HuH-7 (cell line): ENCODE results near the gene ZNF799.
"Not testable (repeated sequence)": the region's sequence is repeated elsewhere in the genome, so short reads cannot be mapped to it uniquely, and the experiment has no call there.

Experiments used
- DNase-seq: peaks from one replicate; pipeline ENCODE4 v3.0.0; 2011; ENCODE audit warnings: low spot score

Gene ZNF799

DNA sequence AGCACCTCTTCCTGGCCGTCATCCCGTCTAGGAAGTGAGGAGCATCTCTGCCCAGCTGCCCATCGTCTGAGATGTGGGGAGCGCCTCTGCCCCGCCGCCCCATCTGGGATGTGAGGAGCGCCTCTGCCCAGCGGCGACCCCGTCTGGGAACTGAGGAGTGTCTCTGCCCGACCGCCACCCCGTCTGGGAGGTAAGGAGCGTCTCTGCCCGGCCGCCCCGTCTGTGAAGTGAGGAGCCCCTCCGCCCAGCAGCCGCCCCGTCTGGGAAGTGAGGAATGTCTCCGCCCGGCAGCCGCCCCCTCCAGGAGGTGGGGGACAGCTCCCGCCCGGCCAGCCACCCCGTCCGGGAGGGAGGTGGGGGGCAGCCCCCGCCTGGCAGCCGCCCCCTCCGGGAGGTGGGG is 38.8 kb downstream of the ZNF799 start:
- DNase-seq = not testable (repeated sequence)

GRCh38 chr19:12353375-12353774 is 47.7 kb downstream of the ZNF799 start:
- no peak for DNase-seq

- no peak for DNase-seq
Observed at GRCh38 chr19:12350890-12351197, 50.2 kb downstream of the ZNF799 start.

DNA sequence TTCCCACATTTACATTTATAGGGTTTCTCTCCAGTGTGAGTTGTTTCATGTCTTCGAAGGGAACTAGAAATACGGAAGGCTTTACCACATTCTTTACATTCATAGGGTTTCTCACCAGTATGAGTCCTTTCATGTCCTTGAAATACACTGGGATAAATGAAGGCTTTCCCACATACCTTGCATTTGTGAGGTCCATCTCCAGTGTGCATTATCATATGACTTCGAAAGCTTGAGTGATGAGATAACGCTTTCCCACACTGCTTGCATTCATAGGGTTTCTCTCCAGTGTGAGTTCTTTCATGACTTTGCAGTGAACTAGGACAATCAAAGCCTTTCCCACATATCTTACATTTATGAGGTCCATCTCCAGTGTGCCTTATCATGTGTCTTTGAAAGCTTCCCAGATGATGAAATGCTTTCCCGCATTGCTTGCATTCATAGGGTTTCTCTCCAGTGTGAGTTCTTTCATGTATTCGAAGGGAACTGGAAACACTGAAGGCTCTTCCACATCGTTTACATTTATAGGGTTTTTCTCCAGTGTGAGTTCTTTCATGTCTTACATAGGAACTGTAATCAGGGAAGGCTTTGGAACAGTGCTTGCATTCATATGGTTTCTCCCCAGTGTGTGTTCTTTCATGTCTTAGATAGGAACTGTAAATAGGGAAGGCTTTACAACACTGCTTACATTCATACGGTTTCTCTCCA is 50.7 kb downstream of the ZNF799 start:
- DNase-seq = no peak

GRCh38 chr19:12346896-12347295 is 54.2 kb downstream of the ZNF799 start:
- DNase-seq = no peak

GRCh38 chr19:12345197-12345596 is 55.9 kb downstream of the ZNF799 start:
- no peak for DNase-seq
